Mesenchymal stem cell (in vitro differentiated cells and primary cell): ENCODE results near the gene LRRC74A.
"Not testable (repeated sequence)": the region's sequence is repeated elsewhere in the genome, so short reads cannot be mapped to it uniquely, and the experiment has no call there.

Experiments used
- DNase-seq: peaks from one replicate; pipeline ENCODE4 v3.0.0-alpha.2; 2013
- H2AFZ ChIP-seq: one replicate; pipeline ENCODE4 v1.6.1; 2013; ENCODE audit warnings: low read depth, mild to moderate bottlenecking, control low read depth, inconsistent platforms, low read length, moderate library complexity
- H2AK5ac ChIP-seq: 2 replicates; pipeline ENCODE4 v1.6.1; 2013; ENCODE audit warnings: low read length, moderate library complexity, mild to moderate bottlenecking, inconsistent platforms; ENCODE audit not compliant: severe bottlenecking
- H2BK120ac ChIP-seq: one replicate; pipeline ENCODE4 v1.6.1; 2013; ENCODE audit warnings: low read depth, mild to moderate bottlenecking, inconsistent platforms, low read length, moderate library complexity
- H2BK12ac ChIP-seq, 2 experiments: one replicate each; pipeline ENCODE4 v1.6.1; 2013; ENCODE audit warnings: inconsistent platforms in 2 of 2, low read length in 2 of 2, mild to moderate bottlenecking in 2 of 2, moderate library complexity in 2 of 2, control low read depth in 1 of 2
- H2BK15ac ChIP-seq: one replicate; pipeline ENCODE4 v1.6.1; 2013; ENCODE audit warnings: mild to moderate bottlenecking, low read depth, inconsistent platforms; ENCODE audit not compliant: poor library complexity, severe bottlenecking
- H2BK5ac ChIP-seq: 2 replicates; pipeline ENCODE4 v1.6.1; 2013; ENCODE audit warnings: low read depth, mild to moderate bottlenecking, low read length, control low read depth, inconsistent platforms; ENCODE audit not compliant: poor library complexity, severe bottlenecking
- H3K14ac ChIP-seq, 2 experiments: one replicate each; pipeline ENCODE4 v1.6.1; 2013; ENCODE audit warnings: inconsistent platforms in 2 of 2, low read length in 2 of 2, control low read depth in 1 of 2, mild to moderate bottlenecking in 1 of 2, moderate library complexity in 1 of 2
- H3K18ac ChIP-seq, 2 experiments: one replicate each; pipeline ENCODE4 v1.6.1; 2013; ENCODE audit warnings: inconsistent platforms in 2 of 2, low read length in 2 of 2, control low read depth in 1 of 2, low read depth in 1 of 2, mild to moderate bottlenecking in 1 of 2
- H3K23ac ChIP-seq, 2 experiments: one replicate each; pipeline ENCODE4 v1.6.1; 2013; ENCODE audit warnings: inconsistent platforms in 2 of 2, low read length in 2 of 2, mild to moderate bottlenecking in 2 of 2, moderate library complexity in 2 of 2, control low read depth in 1 of 2
- H3K27ac ChIP-seq: 2 replicates; pipeline ENCODE4 v1.5.1; 2013; ENCODE audit warnings: mild to moderate bottlenecking, moderate library complexity, low read length, control low read depth, inconsistent platforms; ENCODE audit not compliant: poor library complexity, severe bottlenecking
- H3K27me3 ChIP-seq, 2 experiments: 2 replicates each; pipeline versions ENCODE4 v1.6.1 to v1.7.0; 2013; ENCODE audit warnings: low read length in 2 of 2, mild to moderate bottlenecking in 2 of 2, moderate library complexity in 2 of 2, control low read depth in 1 of 2, inconsistent platforms in 1 of 2; ENCODE audit not compliant: control insufficient read depth in 1 of 2, insufficient read depth in 1 of 2
- H3K36me3 ChIP-seq, 2 experiments: 2 replicates each; pipeline versions ENCODE4 v1.6.1 to v1.7.0; 2013; ENCODE audit warnings: low read length in 2 of 2, control low read depth in 1 of 2, inconsistent platforms in 1 of 2, low read depth in 1 of 2, mild to moderate bottlenecking in 1 of 2; ENCODE audit not compliant: insufficient read depth in 2 of 2, control insufficient read depth in 1 of 2
- H3K4ac ChIP-seq, 2 experiments: one replicate each; pipeline ENCODE4 v1.6.1; 2013; ENCODE audit warnings: inconsistent platforms in 2 of 2, low read length in 2 of 2, mild to moderate bottlenecking in 2 of 2, moderate library complexity in 2 of 2, control low read depth in 1 of 2, low read depth in 1 of 2
- H3K4me1 ChIP-seq: 2 replicates; pipeline ENCODE4 v1.6.1; 2013; ENCODE audit warnings: low read depth, low read length, control low read depth; ENCODE audit not compliant: control insufficient read depth, insufficient read depth
- H3K4me2 ChIP-seq: 2 replicates; pipeline ENCODE4 v1.6.1; 2013; ENCODE audit warnings: low read length, mild to moderate bottlenecking, inconsistent platforms; ENCODE audit not compliant: poor library complexity, severe bottlenecking
- H3K4me3 ChIP-seq, 2 experiments: 2 replicates each; pipeline versions ENCODE4 v1.5.1 to v1.7.0; 2013; ENCODE audit warnings: low read length in 2 of 2, mild to moderate bottlenecking in 2 of 2, control low read depth in 1 of 2, low read depth in 1 of 2; ENCODE audit not compliant: insufficient read depth in 1 of 2
- H3K79me1 ChIP-seq: replicated peaks from 2 replicates; pipeline ENCODE4 v1.6.1; 2013; ENCODE audit warnings: mild to moderate bottlenecking, control low read depth, low read length, inconsistent platforms; ENCODE audit not compliant: poor library complexity, severe bottlenecking
- H3K9ac ChIP-seq: 2 replicates; pipeline ENCODE4 v1.7.0; 2013; ENCODE audit warnings: mild to moderate bottlenecking, low read length, moderate library complexity
- H3K9me3 ChIP-seq: 2 replicates; pipeline ENCODE4 v1.7.0; 2013; ENCODE audit warnings: mild to moderate bottlenecking, low read length; ENCODE audit not compliant: control insufficient read depth
- H4K8ac ChIP-seq: one replicate; pipeline ENCODE4 v1.6.1; 2013; ENCODE audit warnings: inconsistent platforms, mild to moderate bottlenecking, low read length, moderate library complexity
- H4K91ac ChIP-seq: one replicate; pipeline ENCODE4 v1.6.1; 2013; ENCODE audit warnings: mild to moderate bottlenecking, low read length, inconsistent platforms
- WGBS: methylation state at CpG from one replicate; pipeline ENCODE4 v1.1.7; 2013; ENCODE audit warnings: mixed read lengths; 5-methylcytosine and 5-hydroxymethylcytosine counted together

The LRRC74A gene

GRCh38 chr14:76910371-76910890 lies 84.2 kb downstream of the LRRC74A start:
- H4K91ac ChIP-seq = no peak overlapping the region
- no peak overlapping the region for H3K4ac ChIP-seq
- H3K9ac ChIP-seq = no peak overlapping the region
- H3K14ac ChIP-seq = no peak overlapping the region
- no peak overlapping the region for H3K4me3 ChIP-seq
- H3K27me3 ChIP-seq = no peaks in the 10 kb centered on the region
- H3K36me3 ChIP-seq = no peaks in the 10 kb centered on the region
- H4K8ac ChIP-seq = no peak overlapping the region
- H3K18ac ChIP-seq = no peak overlapping the region
- H3K4me1 ChIP-seq = peaks cover 19% of the 10 kb centered on the region
- no peak overlapping the region for H2BK5ac ChIP-seq
- WGBS = 90% methylated on average over 4 of the region's 4 CpGs
- no peak overlapping the region for H3K27ac ChIP-seq
- H3K4me2 ChIP-seq = no peak overlapping the region
- H2BK12ac ChIP-seq = no peak overlapping the region
- DNase-seq = no peak
- no peak overlapping the region for H3K23ac ChIP-seq
- H2AFZ ChIP-seq = no peak overlapping the region
- peaks cover 4% of the 10 kb centered on the region for H3K79me1 ChIP-seq
- H2BK15ac ChIP-seq = no peak overlapping the region
- H3K9me3 ChIP-seq = no peaks in the 10 kb centered on the region
- H2BK120ac ChIP-seq = no peak overlapping the region
- H2AK5ac ChIP-seq = no peak overlapping the region

- no peak for DNase-seq
- no peak overlapping the region for H3K23ac ChIP-seq
- H2AFZ ChIP-seq = no peak overlapping the region
- no peak overlapping the region for H3K9ac ChIP-seq
- peak overlapping the region; percentile 31 for H4K91ac ChIP-seq
- no peak overlapping the region for H3K4ac ChIP-seq
- no peaks in the 10 kb centered on the region for H3K9me3 ChIP-seq
- no peak overlapping the region for H3K4me3 ChIP-seq
- no peaks in the 10 kb centered on the region for H3K36me3 ChIP-seq
- peak overlapping the region in 1 of 2 experiments; percentile 50 for H2BK12ac ChIP-seq
- H3K27ac ChIP-seq = no peak overlapping the region
- H3K4me1 ChIP-seq = peaks cover 17% of the 10 kb centered on the region
- H3K27me3 ChIP-seq = no peaks in the 10 kb centered on the region
- H3K18ac ChIP-seq = peak overlapping the region in 1 of 2 experiments; percentile 34
- H3K14ac ChIP-seq = no peak overlapping the region
- no peak overlapping the region for H4K8ac ChIP-seq
- no peak overlapping the region for H2BK5ac ChIP-seq
- H2BK15ac ChIP-seq = no peak overlapping the region
- H2BK120ac ChIP-seq = no peak overlapping the region
- H2AK5ac ChIP-seq = no peak overlapping the region
- peaks cover 4% of the 10 kb centered on the region for H3K79me1 ChIP-seq
- H3K4me2 ChIP-seq = no peak overlapping the region
- 89% methylated on average over 1 of the region's 1 CpG for WGBS
Observed at GRCh38 chr14:76911473-76911872, 85.3 kb downstream of the LRRC74A start.

- Histone ChIP-seq H2BK15ac (peak overlapping the region; percentile 44), H4K8ac (peak overlapping the region; percentile 35), H2AK5ac (peak overlapping the region; percentile 16), H2BK12ac (peak overlapping the region; percentile 40 to 76), H3K4me1 (peaks cover 38% of the 10 kb centered on the region), H3K18ac (peak overlapping the region in 1 of 2 experiments; percentile 78)
- not testable (repeated sequence) for H2BK120ac ChIP-seq, H3K27ac ChIP-seq, H3K9me3 ChIP-seq, H2AFZ ChIP-seq, H2BK5ac ChIP-seq, H3K36me3 ChIP-seq, H4K91ac ChIP-seq, H3K4me2 ChIP-seq, H3K9ac ChIP-seq, H3K14ac ChIP-seq, H3K4ac ChIP-seq, H3K23ac ChIP-seq, H3K4me3 ChIP-seq, H3K79me1 ChIP-seq, H3K27me3 ChIP-seq, DNase-seq
- 74% methylated on average over 4 of the region's 8 CpGs for WGBS
Observed at GRCh38 chr14:76914533-76915081, 88.4 kb downstream of the LRRC74A start.

GRCh38 chr14:76916040-76916715 lies 90.0 kb downstream of the LRRC74A start:
- Histone ChIP-seq H3K79me1 (peaks cover 4% of the 10 kb centered on the region), H2BK12ac (peak overlapping the region in 1 of 2 experiments; percentile 94), H2BK5ac (no peak overlapping the region), H3K27me3 (no peaks in the 10 kb centered on the region), H2AFZ (no peak overlapping the region), H2BK15ac (no peak overlapping the region), H3K14ac (no peak overlapping the region), H2BK120ac (peak overlapping the region; percentile 22), H3K9me3 (no peaks in the 10 kb centered on the region), H3K27ac (no peak overlapping the region), H3K4me2 (no peak overlapping the region), H3K4me1 (peaks cover 52% of the 10 kb centered on the region), H4K8ac (no peak overlapping the region), H3K4ac (peak overlapping the region in 1 of 2 experiments; percentile 59), H3K18ac (peak overlapping the region in 1 of 2 experiments; percentile 89), H3K9ac (no peak overlapping the region), H3K4me3 (no peak overlapping the region), H2AK5ac (peak overlapping the region; percentile 84), H3K23ac (no peak overlapping the region), H3K36me3 (no peaks in the 10 kb centered on the region), H4K91ac (no peak overlapping the region)
- WGBS = 88% methylated on average over 13 of the region's 15 CpGs
- DNase-seq = no peak
